HepG2 (cell line): Measurements from ENCODE around the gene FAT2. TPM values are rescaled to one million over a fixed set of nuclear protein-coding genes. Genes with fewer than 3 reads are reported as not detected.

Source experiments
- CEBPB ChIP-seq: IDR thresholded peaks from 2 replicates; pipeline ENCODE4 v1.6.1; 2011; ENCODE audit warnings: low read depth, low read length, improper control_type of control experiment, borderline replicate concordance
- FOSL2 ChIP-seq: sonication (generic); formaldehyde crosslinking; IDR thresholded peaks from 2 replicates; pipeline ENCODE4 v1.4.0; 2020; ENCODE audit warnings: missing genetic modification reagents
- HHEX ChIP-seq: IDR thresholded peaks from 2 replicates; pipeline ENCODE4 v1.6.1; 2016; ENCODE audit warnings: control low read depth
- HMG20B ChIP-seq: conservative IDR thresholded peaks from 2 replicates; pipeline ENCODE4 v1.6.1; 2016; ENCODE audit warnings: missing genetic modification reagents, missing compliant biosample characterization
- JUNB ChIP-seq: sonication (generic); formaldehyde crosslinking; IDR thresholded peaks from 2 replicates; pipeline ENCODE4 v1.8.0; 2022; ENCODE audit warnings: missing genetic modification reagents, mild to moderate bottlenecking, borderline replicate concordance
- KLF16 ChIP-seq, 2 experiments: sonication (generic) in 1 of 2; formaldehyde crosslinking in 1 of 2; IDR thresholded peaks; 2 replicates each; pipeline versions ENCODE4 v1.6.1 to v1.8.0; 2016 to 2023; ENCODE audit warnings: missing genetic modification reagents in 2 of 2, missing compliant biosample characterization in 1 of 2
- NFIC ChIP-seq: IDR thresholded peaks from 2 replicates; pipeline ENCODE4 v1.6.1; 2012; ENCODE audit warnings: mild to moderate bottlenecking, low read length, inconsistent platforms
- PHF20 ChIP-seq: sonication (generic); formaldehyde crosslinking; IDR thresholded peaks from 2 replicates; pipeline ENCODE4 v1.5.0; 2020; ENCODE audit warnings: mild to moderate bottlenecking, missing genetic modification reagents
- POGZ ChIP-seq: sonication (generic); formaldehyde crosslinking; IDR thresholded peaks from 2 replicates; pipeline ENCODE4 v1.4.0; 2020; ENCODE audit warnings: mild to moderate bottlenecking, missing genetic modification reagents
- SMARCC2 ChIP-seq: fragments of 450-650 bp; IDR thresholded peaks from 2 replicates; pipeline ENCODE4 v1.6.1; 2017; ENCODE audit warnings: antibody characterized with exemption, mild to moderate bottlenecking
- SOX5 ChIP-seq: IDR thresholded peaks from 2 replicates; pipeline ENCODE4 v1.6.1; 2016; ENCODE audit warnings: borderline replicate concordance
- TBX2 ChIP-seq: sonication (generic); formaldehyde crosslinking; IDR thresholded peaks from 2 replicates; pipeline ENCODE4 v1.5.0; 2020; ENCODE audit warnings: missing genetic modification reagents, mild to moderate bottlenecking, borderline replicate concordance
- ZFP36L2 ChIP-seq: sonication (generic); formaldehyde crosslinking; IDR thresholded peaks from 2 replicates; pipeline ENCODE4 v1.4.0; 2020; ENCODE audit warnings: missing genetic modification reagents
- ZKSCAN8 ChIP-seq: IDR thresholded peaks from 2 replicates; pipeline ENCODE4 v1.6.1; 2016; ENCODE audit warnings: borderline replicate concordance, missing genetic modification reagents, missing compliant biosample characterization
- ZMYM3 ChIP-seq: sonication (generic); formaldehyde crosslinking; IDR thresholded peaks from 2 replicates; pipeline ENCODE4 v1.5.1; 2020; ENCODE audit warnings: mild to moderate bottlenecking, missing genetic modification reagents
- ZNF224 ChIP-seq: sonication (generic); formaldehyde crosslinking; IDR thresholded peaks from 2 replicates; pipeline ENCODE4 v1.5.0; 2020; ENCODE audit warnings: mild to moderate bottlenecking, missing genetic modification reagents
- ZNF24 ChIP-seq: fragments of 450-650 bp; IDR thresholded peaks from 2 replicates; pipeline ENCODE4 v1.6.1; 2017; ENCODE audit warnings: antibody characterized with exemption, mild to moderate bottlenecking
- polyA plus RNA-seq, 8 experiments: library from polyadenylated mRNA; depleted of rRNA in 3 of 8; stranded (reverse) in 7 of 8; unstranded in 1 of 8; fragments of >200 nt; fragmentation: Illumina TruSeq in 4 of 8; extraction: Trizol in 4 of 8; gene quantifications; 2 replicates each; pipeline versions ENCODE4 v1.2.1 to v1.2.3, GENCODE V29; 2011 to 2016; ENCODE audit warnings: low read depth in 4 of 8, missing spikeins in 1 of 8, mixed read lengths in 1 of 8; ENCODE audit not compliant: insufficient read depth in 1 of 8
- total RNA-seq, 5 experiments: library from RNA; depleted of rRNA; stranded (reverse); fragments of >200 nt; fragmentation: Illumina TruSeq; extraction: Trizol; gene quantifications; 2 replicates each; pipeline ENCODE4 v1.2.3, GENCODE V29; 2016; ENCODE audit warnings: low read depth in 1 of 5
- TF ChIP-seq, protein P1 (sequence below): sonication (generic); formaldehyde crosslinking; conservative IDR thresholded peaks from 2 replicates; pipeline ENCODE4 v1.4.0; 2020; ENCODE audit warnings: mild to moderate bottlenecking, missing genetic modification reagents, moderate library complexity
- TF ChIP-seq, protein P2 (sequence below): sonication (generic); formaldehyde crosslinking; IDR thresholded peaks from 2 replicates; pipeline ENCODE4 v1.8.0; 2022; ENCODE audit warnings: missing genetic modification reagents, mild to moderate bottlenecking, moderate library complexity, borderline replicate concordance
- TF ChIP-seq, protein P3 (sequence below): sonication (generic); formaldehyde crosslinking; IDR thresholded peaks from 2 replicates; pipeline ENCODE4 v1.9.0; 2021; ENCODE audit warnings: missing genetic modification reagents, borderline replicate concordance
- TF ChIP-seq, protein P4 (sequence below): sonication (generic); formaldehyde crosslinking; IDR thresholded peaks from 2 replicates; pipeline ENCODE4 v1.4.0; 2020; ENCODE audit warnings: missing genetic modification reagents

The FAT2 gene
- total and polyA plus RNA-seq, 2 of the 13 experiments (the other 11 are each of a cell fraction or from before 2014, with no cell fraction given) = not detected

DNA sequence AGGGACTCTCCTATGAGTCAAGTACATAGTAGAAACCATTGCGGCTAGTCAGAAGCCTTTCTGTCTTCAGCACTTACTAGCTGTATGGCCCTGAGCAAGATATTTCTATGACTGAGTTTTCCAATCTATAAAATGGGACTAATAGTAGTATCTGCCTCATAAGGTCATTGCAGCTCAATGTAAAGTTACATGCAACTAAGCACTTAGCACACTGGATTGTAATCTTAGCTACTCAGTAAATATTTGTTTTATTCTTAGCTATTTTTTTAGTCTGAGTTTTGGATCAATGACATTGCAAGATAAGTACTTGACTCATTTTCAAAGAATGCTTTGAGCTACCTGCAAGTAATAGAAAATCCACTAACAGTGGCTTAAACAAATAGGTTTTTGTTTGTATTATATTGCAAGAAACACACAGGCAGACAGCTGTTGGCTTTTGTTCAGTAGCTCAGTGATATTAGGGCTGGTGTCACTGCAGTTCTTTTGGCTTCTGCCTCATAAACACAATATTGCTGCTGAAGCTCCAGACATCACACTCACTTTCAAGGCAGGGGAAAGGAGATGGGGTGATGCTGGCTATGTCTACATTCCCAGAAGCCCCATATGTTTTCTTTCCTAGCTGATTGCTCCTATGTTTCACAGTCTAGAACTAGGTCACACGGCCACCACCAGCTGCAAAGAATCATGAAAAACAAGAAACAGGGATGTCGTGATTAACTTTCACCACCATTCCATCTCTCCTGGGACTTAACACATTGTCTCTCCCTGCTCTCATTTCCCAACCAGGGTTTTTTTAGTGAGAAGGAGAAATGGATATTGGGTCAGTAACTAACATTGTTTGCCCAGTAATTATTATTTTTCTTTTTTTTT lies 26.9 kb upstream of the FAT2 start (continued):
- TF ChIP-seq ZNF24 (peak; percentile 9; the same call in 1 of the 2 replicates), POGZ (0 out of 2 replicates have a peak, but pooled peaks have one; percentile 29), ZFP36L2 (no peak), ZKSCAN8 (CRISPR knock-in tag) (peak; percentile 67; the same call in 1 of the 2 replicates), FOSL2 (CRISPR knock-in tag) (peak; percentile 95), ZMYM3 (CRISPR knock-in tag) (peak; percentile 75), JUNB (peak; percentile 97), KLF16 (CRISPR knock-in tag; IDR thresholded peaks at IDR 0.05) (peak in 1 of 2 experiments; percentile 76; a peak in 2 of 4 replicates), TBX2 (CRISPR knock-in tag) (peak; percentile 66), SOX5 (CRISPR knock-in tag) (peak; percentile 95), SMARCC2 (peak; percentile 55; the same call in 1 of the 2 replicates), PHF20 (CRISPR knock-in tag) (no peak), ZNF224 (no peak), CEBPB (peak; percentile 59), HHEX (CRISPR knock-in tag) (peak; percentile 96), HMG20B (CRISPR knock-in tag) (peak; percentile 66), NFIC (peak; percentile 90; the same call in 1 of the 2 replicates)
- TF ChIP-seq, protein P1, sequence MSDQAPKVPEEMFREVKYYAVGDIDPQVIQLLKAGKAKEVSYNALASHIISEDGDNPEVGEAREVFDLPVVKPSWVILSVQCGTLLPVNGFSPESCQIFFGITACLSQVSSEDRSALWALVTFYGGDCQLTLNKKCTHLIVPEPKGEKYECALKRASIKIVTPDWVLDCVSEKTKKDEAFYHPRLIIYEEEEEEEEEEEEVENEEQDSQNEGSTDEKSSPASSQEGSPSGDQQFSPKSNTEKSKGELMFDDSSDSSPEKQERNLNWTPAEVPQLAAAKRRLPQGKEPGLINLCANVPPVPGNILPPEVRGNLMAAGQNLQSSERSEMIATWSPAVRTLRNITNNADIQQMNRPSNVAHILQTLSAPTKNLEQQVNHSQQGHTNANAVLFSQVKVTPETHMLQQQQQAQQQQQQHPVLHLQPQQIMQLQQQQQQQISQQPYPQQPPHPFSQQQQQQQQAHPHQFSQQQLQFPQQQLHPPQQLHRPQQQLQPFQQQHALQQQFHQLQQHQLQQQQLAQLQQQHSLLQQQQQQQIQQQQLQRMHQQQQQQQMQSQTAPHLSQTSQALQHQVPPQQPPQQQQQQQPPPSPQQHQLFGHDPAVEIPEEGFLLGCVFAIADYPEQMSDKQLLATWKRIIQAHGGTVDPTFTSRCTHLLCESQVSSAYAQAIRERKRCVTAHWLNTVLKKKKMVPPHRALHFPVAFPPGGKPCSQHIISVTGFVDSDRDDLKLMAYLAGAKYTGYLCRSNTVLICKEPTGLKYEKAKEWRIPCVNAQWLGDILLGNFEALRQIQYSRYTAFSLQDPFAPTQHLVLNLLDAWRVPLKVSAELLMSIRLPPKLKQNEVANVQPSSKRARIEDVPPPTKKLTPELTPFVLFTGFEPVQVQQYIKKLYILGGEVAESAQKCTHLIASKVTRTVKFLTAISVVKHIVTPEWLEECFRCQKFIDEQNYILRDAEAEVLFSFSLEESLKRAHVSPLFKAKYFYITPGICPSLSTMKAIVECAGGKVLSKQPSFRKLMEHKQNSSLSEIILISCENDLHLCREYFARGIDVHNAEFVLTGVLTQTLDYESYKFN (CRISPR knock-in tag) = peak; percentile 63
- TF ChIP-seq, protein P2, sequence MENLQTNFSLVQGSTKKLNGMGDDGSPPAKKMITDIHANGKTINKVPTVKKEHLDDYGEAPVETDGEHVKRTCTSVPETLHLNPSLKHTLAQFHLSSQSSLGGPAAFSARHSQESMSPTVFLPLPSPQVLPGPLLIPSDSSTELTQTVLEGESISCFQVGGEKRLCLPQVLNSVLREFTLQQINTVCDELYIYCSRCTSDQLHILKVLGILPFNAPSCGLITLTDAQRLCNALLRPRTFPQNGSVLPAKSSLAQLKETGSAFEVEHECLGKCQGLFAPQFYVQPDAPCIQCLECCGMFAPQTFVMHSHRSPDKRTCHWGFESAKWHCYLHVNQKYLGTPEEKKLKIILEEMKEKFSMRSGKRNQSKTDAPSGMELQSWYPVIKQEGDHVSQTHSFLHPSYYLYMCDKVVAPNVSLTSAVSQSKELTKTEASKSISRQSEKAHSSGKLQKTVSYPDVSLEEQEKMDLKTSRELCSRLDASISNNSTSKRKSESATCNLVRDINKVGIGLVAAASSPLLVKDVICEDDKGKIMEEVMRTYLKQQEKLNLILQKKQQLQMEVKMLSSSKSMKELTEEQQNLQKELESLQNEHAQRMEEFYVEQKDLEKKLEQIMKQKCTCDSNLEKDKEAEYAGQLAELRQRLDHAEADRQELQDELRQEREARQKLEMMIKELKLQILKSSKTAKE (CRISPR knock-in tag) = peak; percentile 56; the same call in 1 of the 2 replicates
- TF ChIP-seq, protein P3, sequence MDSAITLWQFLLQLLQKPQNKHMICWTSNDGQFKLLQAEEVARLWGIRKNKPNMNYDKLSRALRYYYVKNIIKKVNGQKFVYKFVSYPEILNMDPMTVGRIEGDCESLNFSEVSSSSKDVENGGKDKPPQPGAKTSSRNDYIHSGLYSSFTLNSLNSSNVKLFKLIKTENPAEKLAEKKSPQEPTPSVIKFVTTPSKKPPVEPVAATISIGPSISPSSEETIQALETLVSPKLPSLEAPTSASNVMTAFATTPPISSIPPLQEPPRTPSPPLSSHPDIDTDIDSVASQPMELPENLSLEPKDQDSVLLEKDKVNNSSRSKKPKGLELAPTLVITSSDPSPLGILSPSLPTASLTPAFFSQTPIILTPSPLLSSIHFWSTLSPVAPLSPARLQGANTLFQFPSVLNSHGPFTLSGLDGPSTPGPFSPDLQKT (CRISPR knock-in tag) = no peak
- TF ChIP-seq, protein P4, sequence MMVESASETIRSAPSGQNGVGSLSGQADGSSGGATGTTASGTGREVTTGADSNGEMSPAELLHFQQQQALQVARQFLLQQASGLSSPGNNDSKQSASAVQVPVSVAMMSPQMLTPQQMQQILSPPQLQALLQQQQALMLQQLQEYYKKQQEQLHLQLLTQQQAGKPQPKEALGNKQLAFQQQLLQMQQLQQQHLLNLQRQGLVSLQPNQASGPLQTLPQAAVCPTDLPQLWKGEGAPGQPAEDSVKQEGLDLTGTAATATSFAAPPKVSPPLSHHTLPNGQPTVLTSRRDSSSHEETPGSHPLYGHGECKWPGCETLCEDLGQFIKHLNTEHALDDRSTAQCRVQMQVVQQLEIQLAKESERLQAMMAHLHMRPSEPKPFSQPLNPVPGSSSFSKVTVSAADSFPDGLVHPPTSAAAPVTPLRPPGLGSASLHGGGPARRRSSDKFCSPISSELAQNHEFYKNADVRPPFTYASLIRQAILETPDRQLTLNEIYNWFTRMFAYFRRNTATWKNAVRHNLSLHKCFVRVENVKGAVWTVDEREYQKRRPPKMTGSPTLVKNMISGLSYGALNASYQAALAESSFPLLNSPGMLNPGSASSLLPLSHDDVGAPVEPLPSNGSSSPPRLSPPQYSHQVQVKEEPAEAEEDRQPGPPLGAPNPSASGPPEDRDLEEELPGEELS (CRISPR knock-in tag) = peak; percentile 78
